NCI-H2029 (cell line): Measurements from ENCODE around the gene LRRTM3.

Experiments used
- DNase-seq: peaks from one replicate; lab custom pipeline; 2025; lab: John Stamatoyannopoulos, UW

LRRTM3 gene

DNA sequence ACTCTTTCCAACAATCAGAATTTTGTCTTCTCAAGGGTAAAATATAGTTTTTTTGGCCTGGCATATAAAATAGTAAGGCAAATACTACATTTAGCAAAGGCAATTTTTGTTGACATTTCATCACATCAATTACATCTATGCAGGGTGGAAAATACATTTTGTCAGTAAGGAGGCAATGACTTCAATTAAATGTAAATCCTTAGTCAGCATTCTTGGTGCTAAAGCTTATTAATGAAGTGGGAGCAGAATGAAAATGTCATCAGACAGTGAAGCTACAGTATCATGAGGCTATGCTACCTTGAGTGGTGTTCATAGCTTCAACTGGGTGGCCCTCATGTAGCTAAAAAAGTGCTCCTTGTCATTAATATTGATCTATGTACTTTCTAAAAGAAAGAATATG lies 8.9 kb downstream of the LRRTM3 start:
- no peak for DNase-seq

DNA sequence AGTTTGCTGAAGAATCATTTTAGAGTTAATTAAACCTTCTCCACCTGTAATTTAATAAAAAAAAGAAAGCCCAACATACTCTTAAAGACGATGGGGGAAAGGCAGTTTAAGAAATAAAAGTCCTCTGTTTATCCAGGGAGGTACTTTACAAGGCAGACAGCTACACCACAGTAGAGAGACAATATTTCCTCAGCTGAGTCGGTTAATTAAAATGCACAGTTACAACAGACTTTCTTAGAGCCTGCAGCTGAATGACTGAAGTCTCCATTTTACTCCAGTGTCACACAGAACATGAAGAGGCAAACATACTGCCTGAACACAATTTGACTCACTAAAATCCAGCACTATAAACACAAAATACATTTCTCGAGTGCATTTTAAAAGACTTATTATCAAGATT lies 15.1 kb downstream of the LRRTM3 start:
- no peak for DNase-seq

DNA sequence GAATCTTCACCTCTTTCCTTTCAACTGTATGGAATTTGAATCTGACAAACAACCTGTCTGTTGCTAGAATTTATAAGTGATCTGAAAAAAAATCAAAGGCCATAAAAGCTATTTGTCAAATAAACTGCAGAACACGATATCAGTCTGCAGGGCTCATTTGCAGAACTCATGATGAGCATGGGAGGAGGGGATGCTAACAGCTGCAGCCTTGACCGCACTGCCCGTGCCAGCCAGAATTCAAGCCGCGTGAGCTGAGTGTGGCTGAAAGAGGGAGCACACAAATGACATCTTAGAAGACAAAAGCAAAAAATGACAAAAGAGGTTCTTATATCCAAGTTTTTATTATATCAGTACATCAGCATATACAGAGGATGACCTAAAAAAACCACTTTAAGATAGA lies 15.7 kb downstream of the LRRTM3 start:
- no peak for DNase-seq

DNA sequence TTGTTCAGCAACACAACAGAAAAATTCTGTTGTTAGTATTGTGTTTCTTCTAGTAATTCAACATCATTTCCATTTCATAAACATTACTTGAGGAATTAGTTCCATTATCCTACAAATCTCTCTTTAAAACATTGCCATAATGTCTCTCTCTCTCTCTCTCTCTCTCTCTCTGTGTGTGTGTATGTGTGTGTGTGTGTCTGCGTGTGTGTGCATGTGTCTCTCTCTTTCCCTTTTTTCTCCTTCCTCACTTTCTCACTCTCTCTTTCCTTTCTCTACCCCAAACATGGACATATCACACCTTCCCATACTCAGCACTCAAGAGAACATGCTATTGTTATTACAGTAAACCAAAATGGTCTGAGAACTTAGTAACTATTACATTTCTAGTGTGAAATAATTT lies 16.6 kb downstream of the LRRTM3 start:
- no peak for DNase-seq

DNA sequence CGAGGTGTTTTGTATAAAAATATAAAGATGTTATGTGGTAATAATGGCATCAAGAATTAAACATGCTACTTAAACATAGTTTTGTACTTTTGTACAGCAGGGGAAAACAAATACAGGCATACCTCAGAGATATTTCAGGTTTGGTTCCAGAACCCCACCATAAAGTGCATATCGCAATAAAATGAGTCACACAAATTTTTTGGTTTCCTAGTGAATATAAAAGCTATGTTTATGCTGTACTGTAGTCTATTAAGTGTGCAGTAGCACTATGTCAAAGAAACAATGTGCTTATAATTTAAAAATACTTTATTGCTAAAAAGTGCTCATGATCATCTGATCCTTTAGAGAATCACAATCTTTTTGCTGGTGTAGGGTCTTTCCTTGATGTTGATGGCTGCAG lies 17.8 kb downstream of the LRRTM3 start:
- no peak for DNase-seq

DNA sequence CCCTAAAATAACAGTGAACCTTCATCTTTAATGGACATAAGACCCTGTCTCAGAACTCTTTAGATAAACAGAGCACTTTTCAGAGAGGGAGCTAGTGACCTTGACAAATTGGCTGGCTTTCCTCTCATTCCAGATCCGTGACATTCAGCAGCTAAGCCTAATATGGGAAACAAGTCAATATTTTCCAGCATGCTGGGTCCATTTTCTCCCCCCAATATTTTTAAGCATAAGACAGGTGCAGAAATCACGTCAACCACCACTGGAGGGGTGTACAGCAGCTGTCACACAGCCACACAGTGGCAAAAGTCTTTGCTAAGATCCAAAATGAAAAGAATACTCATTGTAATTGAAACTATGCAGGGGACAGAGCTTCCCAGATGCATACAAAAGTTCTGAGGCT lies 26.1 kb downstream of the LRRTM3 start:
- no peak for DNase-seq

DNA sequence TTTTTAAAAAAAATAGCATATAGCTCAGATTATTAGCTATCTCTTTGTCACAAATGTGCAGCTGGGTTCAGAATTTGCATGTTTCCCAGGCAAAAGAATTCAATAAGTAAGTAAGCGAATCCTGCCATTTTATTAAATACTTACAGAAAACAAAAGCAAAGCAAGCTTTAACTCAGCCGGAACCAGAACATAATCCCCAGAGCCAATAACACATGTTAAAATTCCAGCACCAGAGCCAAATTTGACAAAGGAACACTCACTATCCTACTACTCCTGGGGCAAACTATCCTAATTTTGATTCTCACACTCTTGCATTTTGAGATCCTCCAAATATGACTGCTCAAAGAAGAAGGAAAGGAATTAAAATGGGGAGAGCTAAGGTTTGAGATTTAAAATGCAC lies 32.6 kb downstream of the LRRTM3 start:
- DNase-seq, result no peak

DNA sequence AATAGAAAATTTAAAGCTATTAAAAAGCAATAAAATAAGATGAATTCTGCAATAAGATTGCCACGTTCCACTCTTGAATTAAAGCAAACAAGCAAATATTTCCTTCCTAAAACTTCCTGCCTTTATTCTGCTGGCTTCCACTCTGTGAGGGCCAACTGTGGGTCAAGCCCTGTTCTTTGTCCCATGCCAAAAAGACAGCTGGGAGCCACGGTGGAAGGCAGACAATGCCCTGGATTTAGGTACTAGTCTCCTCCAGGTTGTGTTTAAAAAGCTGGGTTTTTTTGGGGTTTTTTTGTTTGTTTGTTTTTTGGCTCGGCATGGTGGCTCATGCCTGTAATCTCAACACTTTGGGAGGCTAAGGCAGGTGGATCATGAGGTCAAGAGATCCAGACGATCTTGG lies 39.1 kb downstream of the LRRTM3 start:
- DNase-seq, result no peak

DNA sequence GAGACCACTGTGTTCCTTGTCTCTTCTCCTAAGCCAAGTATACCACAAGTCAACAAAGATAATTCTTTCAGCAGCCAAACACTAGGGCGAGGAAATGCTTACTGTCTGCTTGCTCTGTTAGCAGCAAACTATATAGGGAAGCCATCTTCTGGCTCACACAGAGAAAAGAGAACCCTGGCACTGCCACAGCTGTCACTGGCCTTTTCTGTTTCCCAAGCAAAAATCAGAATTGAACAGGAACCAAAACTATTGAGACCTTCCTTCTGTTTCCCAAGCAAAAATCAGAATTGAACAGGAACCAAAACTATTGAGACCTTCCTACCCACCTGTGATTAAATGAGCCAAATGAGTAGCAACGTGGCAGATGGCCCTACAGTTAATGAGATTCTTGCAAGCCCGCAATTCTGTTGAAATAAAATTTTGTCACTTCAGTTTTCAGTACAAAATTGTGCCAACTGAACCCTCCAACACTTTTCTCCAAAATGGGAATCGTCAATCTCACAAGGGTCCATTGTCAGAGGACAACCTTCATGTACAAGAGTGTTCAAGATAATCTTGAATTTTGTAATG lies 54.5 kb downstream of the LRRTM3 start:
- no peak for DNase-seq

DNA sequence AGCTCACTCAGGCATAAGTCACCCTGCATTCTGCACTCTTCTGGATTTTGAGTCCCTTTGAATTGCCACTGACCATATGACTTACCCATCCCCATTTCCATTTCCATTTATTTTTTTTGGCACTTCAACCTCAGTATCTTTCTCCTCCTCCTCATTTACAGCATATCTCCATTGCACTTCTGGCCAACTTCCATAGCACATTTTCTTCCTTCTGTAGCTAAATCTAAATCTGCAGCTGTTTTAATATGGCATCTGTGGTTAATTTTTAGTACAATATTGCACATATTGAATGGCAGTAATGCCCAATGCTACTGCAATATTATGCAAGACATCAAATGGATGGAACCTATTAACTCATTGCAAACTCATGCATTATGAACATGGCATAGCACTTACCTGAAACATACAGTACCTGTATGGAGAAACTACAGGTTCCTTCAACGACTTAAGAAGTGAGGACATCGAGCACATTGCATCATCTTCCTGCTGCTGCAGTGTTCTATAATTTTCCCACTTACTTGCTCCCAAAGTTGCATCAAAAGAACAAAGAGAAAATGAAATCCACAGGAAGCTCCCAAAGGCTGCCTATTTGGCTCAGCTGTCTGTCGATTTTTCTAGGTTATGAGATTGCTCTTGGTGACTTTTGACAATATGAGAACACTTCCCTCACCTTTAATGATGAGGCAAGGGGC lies 55.7 kb downstream of the LRRTM3 start:
- DNase-seq, result no peak

DNA sequence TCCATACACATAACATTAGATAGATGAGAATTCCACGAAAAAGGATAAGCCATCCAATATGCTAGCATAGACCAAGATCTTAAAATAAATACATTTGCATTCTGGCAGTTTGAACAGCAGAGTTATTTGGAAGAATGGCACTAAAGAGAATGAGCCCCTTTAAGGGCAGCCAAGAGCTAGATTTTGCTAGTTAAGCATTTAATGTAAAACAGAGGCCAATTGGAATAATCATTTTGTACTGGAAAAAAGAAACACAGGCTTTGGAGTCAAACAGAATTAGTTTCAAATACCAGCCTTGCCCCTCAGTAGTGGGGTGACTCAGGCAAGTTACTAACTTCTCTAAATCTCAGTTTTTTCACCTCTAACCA lies 56.2 kb downstream of the LRRTM3 start:
- no peak for DNase-seq

DNA sequence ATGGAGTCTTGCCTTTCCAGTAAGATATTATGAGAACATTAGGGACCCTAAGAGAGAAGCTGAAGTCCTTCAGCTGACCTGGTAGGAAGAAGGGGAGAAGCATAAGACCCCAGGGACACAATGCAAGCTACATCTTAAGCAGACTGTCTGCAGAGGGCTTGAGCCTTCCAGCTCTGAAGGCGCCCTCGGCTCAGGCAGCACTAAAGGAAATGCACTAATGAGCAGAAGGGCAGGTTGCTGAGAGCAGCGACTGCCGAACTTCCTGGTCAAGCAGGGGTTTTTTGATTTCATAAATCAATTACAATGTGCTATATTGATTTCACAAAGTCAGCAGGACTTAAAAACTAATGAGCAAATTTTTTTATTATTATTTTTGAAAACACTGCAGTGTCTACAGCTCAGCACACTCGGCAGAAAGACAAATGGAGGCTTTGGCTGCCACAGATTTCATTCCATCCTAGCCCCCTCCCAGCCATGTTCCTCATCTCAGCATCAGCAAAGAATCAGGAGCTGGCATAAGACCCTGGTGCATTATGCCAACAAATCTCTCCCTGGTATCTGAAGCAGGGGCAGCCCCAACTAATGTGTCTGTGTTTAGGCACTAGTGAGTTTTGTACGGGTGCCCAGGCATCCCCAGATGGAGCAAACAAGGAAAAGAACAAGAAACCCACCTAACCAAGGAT lies 57.1 kb downstream of the LRRTM3 start:
- no peak for DNase-seq

DNA sequence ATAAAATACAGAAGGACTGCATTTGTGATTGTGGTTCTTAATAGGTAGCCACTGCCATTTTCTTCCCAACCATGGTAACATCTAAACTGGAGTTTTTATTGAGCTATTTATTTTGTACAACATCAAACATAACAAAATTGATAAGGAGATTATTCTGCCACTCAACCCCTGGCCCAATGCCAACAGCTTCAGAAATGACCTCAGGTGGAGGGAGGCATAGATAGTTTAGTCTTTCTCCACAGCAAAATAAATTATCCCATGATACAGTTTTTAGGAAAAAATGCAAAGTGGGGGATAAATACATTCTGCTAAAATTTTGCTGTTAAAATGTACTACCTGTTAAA lies 57.6 kb downstream of the LRRTM3 start:
- DNase-seq, result no peak

DNA sequence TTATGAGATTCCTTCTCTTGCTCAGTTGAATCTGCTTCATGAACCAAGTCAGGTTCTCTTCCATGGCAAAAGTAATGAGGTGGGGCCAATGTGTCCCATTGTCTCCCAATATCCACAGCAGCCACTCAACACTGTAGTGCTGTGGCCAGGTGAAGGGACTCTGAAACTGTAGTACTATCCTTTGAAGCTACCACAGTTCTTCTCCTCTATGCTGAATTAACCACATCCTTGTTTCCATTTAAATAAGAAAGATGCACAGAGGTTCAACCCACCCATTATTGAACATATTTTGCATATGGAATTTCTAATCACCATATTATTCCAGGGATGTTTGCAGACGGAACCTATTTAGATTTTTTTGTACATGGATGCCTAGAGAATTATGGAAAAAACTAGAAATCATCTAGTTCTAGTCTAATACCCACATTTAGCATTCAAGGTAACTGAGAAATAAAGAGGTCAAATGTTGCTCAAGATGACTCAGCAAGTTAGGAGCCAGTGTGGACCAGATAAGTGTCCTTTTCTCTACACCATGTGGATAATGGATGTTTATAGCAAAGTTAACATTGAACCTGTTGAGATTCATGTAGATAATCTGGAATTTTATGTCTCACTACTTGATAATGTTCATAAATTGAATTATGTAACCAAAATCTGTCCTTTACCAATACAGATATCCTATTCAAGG lies 64.5 kb downstream of the LRRTM3 start:
- DNase-seq, result no peak

DNA sequence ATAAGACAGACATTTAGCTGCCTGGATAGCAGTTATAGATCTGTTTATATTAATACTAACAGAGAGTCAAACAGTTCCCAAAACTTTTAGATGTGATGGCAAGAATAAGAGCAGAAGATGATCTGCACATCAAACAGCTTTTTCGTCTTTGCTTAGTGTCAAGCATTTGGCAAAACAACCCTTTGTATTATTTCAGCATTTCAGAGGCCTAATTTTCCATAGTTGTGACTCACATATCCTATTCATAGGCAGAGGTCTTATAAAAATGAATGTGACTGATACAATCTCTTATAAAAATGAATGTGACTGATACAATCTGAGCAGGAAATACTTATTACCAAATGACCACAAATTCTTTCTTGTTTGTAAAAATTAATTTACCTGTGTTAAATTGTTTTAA lies 71.2 kb downstream of the LRRTM3 start:
- DNase-seq, result no peak

DNA sequence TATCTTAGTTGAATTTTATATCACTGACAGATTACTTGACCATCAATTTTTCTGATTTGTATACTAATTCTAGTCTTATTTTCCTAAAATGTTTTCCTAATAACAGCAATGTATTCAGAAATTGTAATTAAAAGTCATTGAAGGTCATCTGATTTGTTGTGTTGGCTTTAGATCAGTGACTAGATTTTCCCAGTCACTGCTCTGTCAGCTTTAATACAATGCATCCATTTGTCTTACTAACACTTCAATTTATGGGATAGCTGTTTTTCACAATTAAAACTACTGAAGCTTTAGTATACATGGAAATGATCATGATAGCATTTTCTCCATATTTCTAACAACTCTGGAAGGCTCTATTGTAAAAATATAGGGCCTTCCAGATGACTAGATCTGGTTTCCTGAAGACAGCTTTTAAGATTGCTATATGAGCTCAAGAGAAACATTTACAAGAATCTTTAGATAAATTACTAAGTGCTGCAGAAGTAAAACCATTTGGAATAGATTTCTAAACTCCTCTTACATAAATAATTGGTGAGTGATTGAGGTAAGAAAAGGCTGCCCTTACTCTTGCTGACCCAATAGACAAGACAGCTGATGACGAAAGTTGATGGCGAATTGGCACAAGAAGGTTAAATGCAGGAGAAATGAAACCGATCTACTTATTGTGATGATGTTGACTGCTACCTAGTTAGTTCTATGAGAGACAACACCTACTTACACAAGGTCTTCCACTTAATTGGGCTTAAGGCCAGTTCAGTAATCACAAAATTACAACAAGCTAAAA lies 74.1 kb downstream of the LRRTM3 start:
- no peak for DNase-seq

DNA sequence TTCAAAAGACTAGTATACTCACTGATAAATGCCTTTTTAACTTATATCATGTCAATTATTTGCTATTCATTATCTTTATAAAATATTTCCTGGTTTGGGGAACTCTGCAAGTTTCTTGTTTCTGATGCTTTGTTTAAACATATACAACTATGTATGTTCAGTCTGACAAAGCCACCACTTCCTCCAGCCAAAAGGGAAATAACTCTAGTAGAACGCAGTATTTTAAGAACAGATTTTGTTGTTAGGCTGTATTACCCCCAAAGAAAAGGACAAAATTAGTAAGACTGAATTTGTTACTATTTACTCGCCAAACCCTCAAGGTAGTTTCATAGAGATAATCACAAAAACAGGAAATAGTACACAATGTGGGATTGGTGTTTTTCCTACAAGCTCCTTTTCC lies 78.9 kb downstream of the LRRTM3 start:
- no peak for DNase-seq

DNA sequence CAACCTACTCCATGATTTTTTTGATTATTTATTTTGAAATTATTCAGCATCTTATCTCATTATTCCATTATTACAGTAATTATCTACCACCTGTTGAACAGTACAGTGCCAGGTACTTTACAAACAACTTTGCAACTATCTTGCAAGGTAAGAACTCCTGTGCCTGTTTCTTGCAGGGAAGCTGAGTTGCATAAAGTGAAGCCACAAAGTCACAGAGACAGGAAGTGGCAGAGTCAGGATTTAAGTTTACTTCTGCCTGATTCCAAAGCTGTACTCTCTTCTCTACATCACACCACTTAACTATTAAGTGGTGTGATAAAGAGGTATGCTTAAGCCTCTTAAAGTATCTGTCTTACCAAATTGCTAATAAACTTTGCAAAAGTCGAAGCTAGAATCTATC lies 80.1 kb downstream of the LRRTM3 start:
- no peak for DNase-seq

DNA sequence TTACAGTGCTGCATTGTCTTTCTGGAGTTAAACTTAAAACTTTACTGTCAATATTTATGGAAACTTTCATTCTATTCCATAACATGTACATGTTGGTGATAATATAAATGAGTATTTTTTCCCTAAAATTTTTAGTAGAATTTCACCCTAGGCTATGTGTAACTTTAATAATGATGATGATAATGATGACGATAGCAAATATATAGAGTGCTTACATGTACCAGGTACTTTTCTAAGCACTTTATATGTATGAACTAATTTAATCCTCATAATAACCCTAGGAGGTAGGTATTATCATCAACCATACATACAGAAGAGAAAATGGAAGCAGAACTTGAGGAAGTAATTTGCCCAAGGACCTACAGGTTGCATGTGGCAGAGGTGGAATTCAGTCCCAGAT lies 85.6 kb downstream of the LRRTM3 start:
- DNase-seq, result no peak

DNA sequence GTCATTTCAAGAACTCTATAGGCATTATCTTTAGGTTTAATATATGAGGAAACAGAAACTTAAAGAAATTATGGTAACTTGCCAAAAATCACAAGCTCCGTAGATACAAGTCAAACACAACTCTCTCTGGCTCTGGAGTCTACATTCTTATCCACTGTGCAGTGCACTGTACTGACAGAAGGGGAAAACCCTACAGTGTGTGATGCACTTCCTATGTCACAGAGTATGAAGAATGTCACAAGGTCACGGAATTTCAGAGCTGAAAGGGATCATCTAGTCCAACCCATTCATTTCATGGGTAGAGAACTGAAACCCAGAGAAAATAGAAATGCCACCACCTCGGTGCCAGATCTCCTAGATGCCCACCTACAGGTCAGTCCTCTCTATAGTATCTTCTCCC lies 86.1 kb downstream of the LRRTM3 start:
- DNase-seq, result no peak

DNA sequence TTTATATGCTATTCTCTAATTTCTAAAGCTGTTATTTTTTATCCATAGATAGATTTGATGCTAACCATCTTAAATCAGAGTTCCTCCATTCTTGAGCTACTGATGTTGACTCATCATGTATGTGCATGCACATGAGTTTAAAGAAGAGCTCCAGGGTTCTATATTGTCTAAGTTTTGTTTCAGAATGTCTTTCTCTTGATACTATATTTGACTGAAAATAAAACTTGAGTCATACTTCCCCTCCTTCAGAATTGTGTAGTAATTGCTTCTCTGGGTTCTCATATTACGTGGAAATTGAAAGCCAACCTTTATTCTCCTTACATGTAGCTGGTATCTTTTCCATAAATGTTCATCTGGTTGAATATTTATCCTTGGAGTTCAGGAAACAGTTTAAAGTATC lies 89.4 kb downstream of the LRRTM3 start:
- DNase-seq, result no peak

DNA sequence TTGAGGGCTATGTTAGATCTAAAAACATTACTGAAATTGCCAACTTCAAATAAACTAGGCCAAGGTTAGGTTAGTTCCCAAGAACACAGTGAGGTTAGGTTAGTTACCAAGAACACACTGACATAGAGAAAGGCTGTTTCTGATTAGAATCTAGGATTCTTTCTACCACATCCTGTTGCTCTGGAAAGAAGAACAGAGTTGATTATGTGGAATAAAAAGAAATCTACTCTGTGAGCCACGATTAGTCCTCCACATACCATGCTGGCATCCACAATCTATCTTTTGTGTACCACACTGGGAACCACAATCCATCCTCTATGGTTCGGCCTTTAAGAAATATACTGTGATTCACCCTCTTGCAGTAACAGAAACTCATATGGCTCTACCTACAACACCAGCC lies 91.4 kb downstream of the LRRTM3 start:
- DNase-seq, result no peak

DNA sequence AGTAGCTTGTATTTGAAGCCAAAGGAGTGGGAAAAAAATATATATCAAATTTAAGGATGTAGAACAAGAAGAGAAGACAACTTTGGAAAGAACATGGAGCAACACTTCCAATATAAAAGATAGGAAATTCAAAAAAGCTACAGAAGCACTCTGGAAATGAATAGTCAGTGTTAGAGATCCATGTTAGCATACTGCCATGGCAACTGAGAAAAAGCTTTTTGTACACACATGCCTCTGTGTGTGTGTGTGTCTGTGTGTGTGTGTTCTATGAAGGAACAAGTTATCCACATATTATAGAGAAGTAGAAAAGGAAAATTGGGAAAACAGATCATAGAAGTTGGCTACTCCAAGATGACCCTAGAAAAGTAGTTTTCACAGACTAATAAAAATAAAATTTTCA lies 96.3 kb downstream of the LRRTM3 start:
- no peak for DNase-seq
